Glutamatergic neuron (in vitro differentiated cells): ENCODE results near the gene MORN4. TPM values are rescaled to one million over a fixed set of nuclear protein-coding genes. Genes with fewer than 3 reads are reported as not detected.
"Not testable (repeated sequence)": the region's sequence is repeated elsewhere in the genome, so short reads cannot be mapped to it uniquely, and the experiment has no call there.

Source experiments
- DNase-seq: peaks from one replicate; pipeline ENCODE4 v3.0.0; 2022
- H3K27ac Mint-ChIP-seq: one replicate; pipeline ENCODE4 v1.8.0; 2020; ENCODE audit warnings: mild to moderate bottlenecking, mixed read lengths, inconsistent platforms; ENCODE audit not compliant: unreplicated experiment
- H3K27me3 Mint-ChIP-seq: one replicate; pipeline ENCODE4 v1.8.0; 2020; ENCODE audit warnings: mild to moderate bottlenecking, moderate library complexity, mixed read lengths, inconsistent platforms; ENCODE audit not compliant: unreplicated experiment
- H3K36me3 Mint-ChIP-seq: one replicate; pipeline ENCODE4 v1.8.0; 2020; ENCODE audit warnings: mild to moderate bottlenecking, mixed read lengths, inconsistent platforms; ENCODE audit not compliant: unreplicated experiment
- H3K4me1 Mint-ChIP-seq: one replicate; pipeline ENCODE4 v1.8.0; 2020; ENCODE audit warnings: mild to moderate bottlenecking, low read depth, mixed read lengths, inconsistent platforms; ENCODE audit not compliant: unreplicated experiment
- H3K4me3 Mint-ChIP-seq: one replicate; pipeline ENCODE4 v1.8.0; 2020; ENCODE audit warnings: mild to moderate bottlenecking, mixed read lengths, inconsistent platforms; ENCODE audit not compliant: unreplicated experiment
- H3K9me3 Mint-ChIP-seq: one replicate; pipeline ENCODE4 v1.8.0; 2020; ENCODE audit warnings: mild to moderate bottlenecking, moderate library complexity, mixed read lengths, inconsistent platforms; ENCODE audit not compliant: unreplicated experiment
- CTCF ChIP-seq: fragments of 200-600 bp; sonication (generic); IDR thresholded peaks from one replicate; pipeline ENCODE4 v1.5.0; 2021; ENCODE audit not compliant: partially characterized antibody, unreplicated experiment
- total RNA-seq: library from RNA; stranded (reverse); fragmentation: NEBNext Ultra II Directional; extraction: Animal tissue kit (Norgen Biotek cat#: 25700); gene quantifications from one replicate; pipeline ENCODE4 v1.2.1, GENCODE V29; 2021; ENCODE audit not compliant: unreplicated experiment

The MORN4 gene
- total RNA-seq, 1 donor from 2014 or later, result 31.4 TPM

- H3K27me3 Mint-ChIP-seq, result no peaks in the 10 kb centered on the region
- no peaks in the 10 kb centered on the region for H3K36me3 Mint-ChIP-seq
- H3K9me3 Mint-ChIP-seq, result no peaks in the 10 kb centered on the region
- no peak overlapping the region for H3K4me3 Mint-ChIP-seq
- DNase-seq, result no peak
- TF ChIP-seq CTCF, result no peak
- no peak overlapping the region for H3K27ac Mint-ChIP-seq
- H3K4me1 Mint-ChIP-seq, result peaks cover 6% of the 10 kb centered on the region
These were observed 17.4 kb upstream of the MORN4 start for GRCh38 chr10:97650726-97651125.

GRCh38 chr10:97649405-97649750 is 16.1 kb upstream of the MORN4 start:
- H3K36me3 Mint-ChIP-seq, H3K4me3 Mint-ChIP-seq, H3K4me1 Mint-ChIP-seq, H3K9me3 Mint-ChIP-seq, H3K27ac Mint-ChIP-seq, DNase-seq, H3K27me3 Mint-ChIP-seq: not testable (repeated sequence)

- no peak for DNase-seq
- Mint-ChIP-seq H3K9me3 (no peaks in the 10 kb centered on the region), H3K4me3 (no peak overlapping the region), H3K27ac (peak overlapping the region; percentile 22), H3K36me3 (no peaks in the 10 kb centered on the region), H3K27me3 (no peaks in the 10 kb centered on the region), H3K4me1 (peaks cover 6% of the 10 kb centered on the region)
- no peak for TF ChIP-seq CTCF
These were observed 15.5 kb upstream of the MORN4 start for GRCh38 chr10:97648562-97649404.

GRCh38 chr10:97647556-97647955 is 14.3 kb upstream of the MORN4 start:
- peaks cover 6% of the 10 kb centered on the region for H3K4me1 Mint-ChIP-seq
- no peak overlapping the region for H3K27ac Mint-ChIP-seq
- no peaks in the 10 kb centered on the region for H3K27me3 Mint-ChIP-seq
- H3K9me3 Mint-ChIP-seq, result peaks cover 2% of the 10 kb centered on the region
- H3K36me3 Mint-ChIP-seq, result no peaks in the 10 kb centered on the region
- TF ChIP-seq CTCF, result no peak
- DNase-seq, result no peak
- no peak overlapping the region for H3K4me3 Mint-ChIP-seq

GRCh38 chr10:97644936-97645335 is 11.6 kb upstream of the MORN4 start:
- no peak overlapping the region for H3K4me3 Mint-ChIP-seq
- H3K9me3 Mint-ChIP-seq, result peaks cover 2% of the 10 kb centered on the region
- H3K27ac Mint-ChIP-seq, result no peak overlapping the region
- TF ChIP-seq CTCF, result no peak
- H3K4me1 Mint-ChIP-seq, result peaks cover 10% of the 10 kb centered on the region
- DNase-seq, result no peak
- peaks cover 8% of the 10 kb centered on the region for H3K27me3 Mint-ChIP-seq
- H3K36me3 Mint-ChIP-seq, result no peaks in the 10 kb centered on the region
